GM21529 (cell line): ENCODE data around the gene PADI1.
"Not testable (repeated sequence)": the region's sequence is repeated elsewhere in the genome, so short reads cannot be mapped to it uniquely, and the experiment has no call there.

Source experiments
- ATAC-seq: cut with Tn5 transposase; IDR thresholded peaks from one replicate; pipeline ENCODE4 v1.9.1; 2021; ENCODE audit not compliant: unreplicated experiment

PADI1 gene

GRCh38 chr1:17239420-17239819 is 34.5 kb downstream of the PADI1 start:
- no peak for ATAC-seq

- ATAC-seq, result not testable (repeated sequence)
Measured at GRCh38 chr1:17241011-17241779, 36.3 kb downstream of the PADI1 start.

- not testable (repeated sequence) for ATAC-seq
Measured at GRCh38 chr1:17241780-17242074, 36.8 kb downstream of the PADI1 start.

- ATAC-seq, result no peak
Measured at GRCh38 chr1:17243274-17243673, 38.3 kb downstream of the PADI1 start.

GRCh38 chr1:17244821-17245740 is 40.2 kb downstream of the PADI1 start:
- ATAC-seq, result no peak

- ATAC-seq, result no peak
Measured at GRCh38 chr1:17245816-17246325, 40.9 kb downstream of the PADI1 start.

- no peak for ATAC-seq
Measured at GRCh38 chr1:17246971-17247370, 42.0 kb downstream of the PADI1 start.

GRCh38 chr1:17248781-17249180 is 43.9 kb downstream of the PADI1 start, which contains the start of gene PADI3:
Gene PADI3 (plus strand): TSS chr1:17249098. CDS start chr1:17249138, 40 bp downstream.
- no peak for ATAC-seq

GRCh38 chr1:17250601-17251000 is 45.7 kb downstream of the PADI1 start:
- no peak for ATAC-seq

- ATAC-seq, result no peak
Measured at GRCh38 chr1:17251246-17251645, 46.3 kb downstream of the PADI1 start.

- ATAC-seq, result no peak
Measured at GRCh38 chr1:17251701-17252376, 46.9 kb downstream of the PADI1 start.

- ATAC-seq, result no peak
Measured at GRCh38 chr1:17255336-17255735, 50.4 kb downstream of the PADI1 start.

GRCh38 chr1:17258116-17258757 is 53.3 kb downstream of the PADI1 start:
- ATAC-seq, result no peak

GRCh38 chr1:17258758-17259130 is 53.8 kb downstream of the PADI1 start:
- ATAC-seq, result no peak

- no peak for ATAC-seq
Measured at GRCh38 chr1:17259233-17259873, 54.4 kb downstream of the PADI1 start.

- no peak for ATAC-seq
Measured at GRCh38 chr1:17260264-17260663, 55.3 kb downstream of the PADI1 start.

- ATAC-seq, result no peak
Measured at GRCh38 chr1:17260738-17261137, 55.8 kb downstream of the PADI1 start.

GRCh38 chr1:17263936-17264335 is 59.0 kb downstream of the PADI1 start:
- ATAC-seq, result no peak

GRCh38 chr1:17264470-17264869 is 59.5 kb downstream of the PADI1 start:
- ATAC-seq, result no peak

GRCh38 chr1:17265162-17265561 is 60.2 kb downstream of the PADI1 start:
- no peak for ATAC-seq
